HEK293T (cell line): ENCODE results near the gene ORM2.

Experiments used
- ARNT ChIP-seq: fragments of 450-650 bp; IDR thresholded peaks from 2 replicates; pipeline ENCODE4 v1.6.1; 2017; ENCODE audit warnings: mild to moderate bottlenecking
- FOXM1 ChIP-seq: fragments of 450-650 bp; IDR thresholded peaks from 2 replicates; pipeline ENCODE4 v1.6.1; 2017; ENCODE audit warnings: mild to moderate bottlenecking, borderline replicate concordance
- L3MBTL2 ChIP-seq: fragments of 450-650 bp; conservative IDR thresholded peaks from 2 replicates; pipeline ENCODE4 v1.6.1; 2016; ENCODE audit warnings: mild to moderate bottlenecking
- LEF1 ChIP-seq: fragments of 450-650 bp; IDR thresholded peaks from 2 replicates; pipeline ENCODE4 v1.6.1; 2017; ENCODE audit warnings: mild to moderate bottlenecking, borderline replicate concordance
- SP1 ChIP-seq: fragments of 450-650 bp; IDR thresholded peaks from 2 replicates; pipeline ENCODE4 v1.6.1; 2017
- SUZ12 ChIP-seq: fragments of 450-650 bp; IDR thresholded peaks from 2 replicates; pipeline ENCODE4 v1.6.1; 2016; ENCODE audit warnings: mild to moderate bottlenecking
- TARDBP ChIP-seq: fragments of 450-650 bp; IDR thresholded peaks from 2 replicates; pipeline ENCODE4 v1.6.1; 2016
- TF ChIP-seq, protein P1 (sequence below): fragments of 450-650 bp; IDR thresholded peaks from 2 replicates; pipeline ENCODE4 v1.6.1; 2016

DNA sequence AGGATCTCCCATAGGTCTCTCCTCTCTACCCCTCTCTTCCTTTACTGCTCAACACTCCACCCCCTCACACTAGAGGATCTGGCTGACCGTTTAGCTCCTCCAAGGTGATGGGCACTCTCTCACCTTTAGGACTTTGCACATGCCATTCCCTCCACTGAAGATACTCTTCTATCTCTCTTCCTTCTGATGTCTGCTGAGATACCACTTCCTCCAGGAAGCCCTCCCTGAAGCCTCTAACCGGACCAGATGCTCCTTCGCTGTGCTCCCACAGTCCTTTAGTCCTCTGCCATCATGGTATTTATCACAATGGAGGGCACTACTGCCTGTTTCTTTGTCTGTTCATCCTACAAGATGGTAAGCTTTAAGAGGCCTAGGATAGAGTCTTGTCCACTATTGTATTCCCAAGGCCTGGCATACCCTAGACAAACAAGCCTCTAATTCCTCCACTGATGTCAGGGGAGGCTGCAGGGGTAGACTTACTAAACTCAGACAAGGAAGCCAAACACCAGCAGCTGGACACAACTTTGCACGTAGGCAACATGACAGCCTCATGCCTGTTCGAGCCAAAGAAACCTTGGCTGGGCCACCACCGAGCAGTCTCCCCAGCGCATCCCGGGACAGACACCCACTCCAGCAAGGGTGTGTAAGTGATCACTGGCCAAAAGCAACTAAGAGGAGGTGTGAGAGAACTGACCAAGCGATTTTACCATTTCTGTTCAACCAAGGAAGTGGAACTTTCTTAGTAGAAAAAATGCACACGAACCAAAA is 20.2 kb downstream of the ORM2 start:
- no peak for TF ChIP-seq TARDBP
- TF ChIP-seq L3MBTL2, result no peak
- TF ChIP-seq, protein P1, sequence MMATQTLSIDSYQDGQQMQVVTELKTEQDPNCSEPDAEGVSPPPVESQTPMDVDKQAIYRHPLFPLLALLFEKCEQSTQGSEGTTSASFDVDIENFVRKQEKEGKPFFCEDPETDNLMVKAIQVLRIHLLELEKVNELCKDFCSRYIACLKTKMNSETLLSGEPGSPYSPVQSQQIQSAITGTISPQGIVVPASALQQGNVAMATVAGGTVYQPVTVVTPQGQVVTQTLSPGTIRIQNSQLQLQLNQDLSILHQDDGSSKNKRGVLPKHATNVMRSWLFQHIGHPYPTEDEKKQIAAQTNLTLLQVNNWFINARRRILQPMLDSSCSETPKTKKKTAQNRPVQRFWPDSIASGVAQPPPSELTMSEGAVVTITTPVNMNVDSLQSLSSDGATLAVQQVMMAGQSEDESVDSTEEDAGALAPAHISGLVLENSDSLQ, result no peak
- TF ChIP-seq SP1, result no peak
- TF ChIP-seq SUZ12, result no peak
- no peak for TF ChIP-seq ARNT
- TF ChIP-seq FOXM1, result no peak
- no peak for TF ChIP-seq LEF1
